HepG2 (cell line): ENCODE measurements around the gene GNA15. TPM values are rescaled to one million over a fixed set of nuclear protein-coding genes. Genes with fewer than 3 reads are reported as not detected.

Experiments
- ATAC-seq: fragments of 200-7000 bp; cut with Tn5 transposase; 3 replicates; pipeline ENCODE4 v1.9.1; 2020; ENCODE audit warnings: mild to moderate bottlenecking, moderate library complexity
- BruUV-seq: library from RNA; stranded (reverse); fragments of 400-500 nt; replicated peaks from 2 replicates; lab custom pipeline; 2021; lab: Mats Ljungman, UMichigan
- CTCF ChIA-PET: fragments of 300-600 bp; formaldehyde crosslinking; extraction: SDS; loops from one replicate; lab custom pipeline; 2021; ENCODE audit warnings: low total read pairs, inconsistent platforms, low intra/inter-chr PET ratio; lab: Yijun Ruan, JAX
- POLR2A ChIA-PET: fragments of 350-600 bp; sonication (Branson Sonifier 250); formaldehyde crosslinking; loops from one replicate; lab custom pipeline; 2020; ENCODE audit warnings: antibody characterized with exemption, inconsistent platforms; lab: Yijun Ruan, JAX
- DNase-seq: peaks from one replicate; pipeline ENCODE4 v3.0.0-alpha.2; 2015; ENCODE audit warnings: low spot score
- FAIRE-seq: peaks from 3 replicates; lab custom pipeline; 2011; peaks lifted over from hg19 to GRCh38; lab: Jason Lieb, UNC
- H2AFZ ChIP-seq: one replicate; pipeline ENCODE4 v1.6.1; 2011; ENCODE audit warnings: low read length, inconsistent platforms
- H3K27ac ChIP-seq: fragments of 300-600 bp; 3 replicates; pipeline ENCODE4 v1.8.0; 2011; ENCODE audit warnings: mixed run types, mild to moderate bottlenecking, mixed read lengths, low read length, inconsistent platforms; ENCODE audit not compliant: insufficient read depth; ENCODE audit errors: extremely low read length
- H3K27me3 ChIP-seq, 2 experiments: fragments of 200-600 bp in 1 of 2; 2 replicates in 1 of 2; 3 replicates in 1 of 2; pipeline versions ENCODE4 v1.6.0 to v1.8.0; 2011; ENCODE audit warnings: low read length in 2 of 2, mild to moderate bottlenecking in 2 of 2, moderate library complexity in 2 of 2, inconsistent platforms in 1 of 2; ENCODE audit not compliant: insufficient read depth in 2 of 2, control insufficient read depth in 1 of 2
- H3K36me3 ChIP-seq, 2 experiments: fragments of 200-600 bp in 1 of 2; replicated peaks in 1 of 2; 2 replicates in 1 of 2; 3 replicates in 1 of 2; pipeline versions ENCODE4 v1.5.1 to v1.8.0; 2011; ENCODE audit warnings: low read length in 2 of 2, inconsistent platforms in 1 of 2; ENCODE audit not compliant: insufficient read depth in 2 of 2, control insufficient read depth in 1 of 2
- H3K4me1 ChIP-seq: 2 replicates; pipeline ENCODE4 v1.5.1; 2012; ENCODE audit warnings: low read length, inconsistent platforms; ENCODE audit not compliant: insufficient read depth
- H3K4me2 ChIP-seq: 2 replicates; pipeline ENCODE4 v1.6.0; 2011; ENCODE audit warnings: low read depth, low read length, inconsistent platforms
- H3K4me3 ChIP-seq, 3 experiments: fragments of 200-600 bp in 1 of 3; sonication (generic), shearing (Covaris generic) in 1 of 3; replicated peaks in 1 of 3; 2 replicates each; pipeline ENCODE4 v1.5.1; 2011 to 2016; ENCODE audit warnings: low read length in 3 of 3, inconsistent platforms in 2 of 3, low read depth in 2 of 3, mild to moderate bottlenecking in 2 of 3, control low read depth in 1 of 3, mixed read lengths in 1 of 3; ENCODE audit not compliant: insufficient read depth in 1 of 3
- H3K79me2 ChIP-seq: one replicate; pipeline ENCODE4 v1.6.1; 2011; ENCODE audit warnings: low read length, inconsistent platforms; ENCODE audit not compliant: insufficient read depth
- H3K9ac ChIP-seq: 2 replicates; pipeline ENCODE4 v1.6.0; 2011; ENCODE audit warnings: mild to moderate bottlenecking, low read depth, low read length, inconsistent platforms; ENCODE audit not compliant: insufficient read depth
- H3K9me3 ChIP-seq: 2 replicates; pipeline ENCODE4 v1.5.1; 2012; ENCODE audit warnings: mild to moderate bottlenecking, low read length
- H4K20me1 ChIP-seq: 2 replicates; pipeline ENCODE4 v1.6.0; 2011; ENCODE audit warnings: inconsistent platforms, mild to moderate bottlenecking, low read length, moderate library complexity; ENCODE audit not compliant: insufficient read depth
- JUND ChIP-seq: sonication (generic); formaldehyde crosslinking; IDR thresholded peaks from 2 replicates; pipeline ENCODE4 v1.8.0; 2022; ENCODE audit warnings: mild to moderate bottlenecking, missing genetic modification reagents
- MLXIP ChIP-seq: sonication (generic); formaldehyde crosslinking; IDR thresholded peaks from 2 replicates; pipeline ENCODE4 v1.9.0; 2021; ENCODE audit warnings: missing genetic modification reagents, borderline replicate concordance
- NFIC ChIP-seq: IDR thresholded peaks from 2 replicates; pipeline ENCODE4 v1.6.1; 2012; ENCODE audit warnings: mild to moderate bottlenecking, low read length, inconsistent platforms
- NRL ChIP-seq: sonication (generic); formaldehyde crosslinking; IDR thresholded peaks from 2 replicates; pipeline ENCODE4 v1.5.0; 2020; ENCODE audit warnings: missing genetic modification reagents, mild to moderate bottlenecking, moderate library complexity, borderline replicate concordance
- SP4 ChIP-seq: sonication (generic); formaldehyde crosslinking; IDR thresholded peaks from 2 replicates; pipeline ENCODE4 v1.8.1; 2023; ENCODE audit warnings: mild to moderate bottlenecking, missing genetic modification reagents
- ZNF121 ChIP-seq: sonication (generic); formaldehyde crosslinking; IDR thresholded peaks from 2 replicates; pipeline ENCODE4 v1.5.0; 2020; ENCODE audit warnings: mild to moderate bottlenecking, missing genetic modification reagents
- ZNF354B ChIP-seq: sonication (generic); formaldehyde crosslinking; IDR thresholded peaks from 2 replicates; pipeline ENCODE4 v1.8.0; 2022; ENCODE audit warnings: mild to moderate bottlenecking, missing genetic modification reagents
- WGBS: methylation state at CpG from one replicate; pipeline ENCODE4 v1.1.6; 2017; ENCODE audit warnings: low lambda C conversion rate; 5-methylcytosine and 5-hydroxymethylcytosine counted together
- in situ Hi-C: cut with HindIII; loops from 2 replicates; pipeline ENCODE4 v1.10.0; 2017; ENCODE audit warnings: low pct_unique_long_range_greater_than_20kb; ENCODE audit not compliant: extremely low pct_ligation_motif_present
- intact Hi-C: fragments of 100-400 bp; cut with micrococcal nuclease; formaldehyde crosslinking; loops from one replicate; pipeline ENCODE4 v1.10.0; 2022; ENCODE audit not compliant: unreplicated experiment
- polyA plus RNA-seq, 8 experiments: library from polyadenylated mRNA; depleted of rRNA in 3 of 8; stranded (reverse) in 7 of 8; unstranded in 1 of 8; fragments of >200 nt; fragmentation: Illumina TruSeq in 4 of 8; extraction: Trizol in 4 of 8; gene quantifications; 2 replicates each; pipeline versions ENCODE4 v1.2.1 to v1.2.3, GENCODE V29; 2011 to 2016; ENCODE audit warnings: low read depth in 4 of 8, missing spikeins in 1 of 8, mixed read lengths in 1 of 8; ENCODE audit not compliant: insufficient read depth in 1 of 8
- total RNA-seq, 5 experiments: library from RNA; depleted of rRNA; stranded (reverse); fragments of >200 nt; fragmentation: Illumina TruSeq; extraction: Trizol; gene quantifications; 2 replicates each; pipeline ENCODE4 v1.2.3, GENCODE V29; 2016; ENCODE audit warnings: low read depth in 1 of 5
- TF ChIP-seq, protein P1 (sequence below), 2 experiments: fragments of 450-650 bp in 1 of 2; sonication (generic) in 1 of 2; formaldehyde crosslinking in 1 of 2; IDR thresholded peaks; 2 replicates each; pipeline versions ENCODE4 v1.6.1 to v1.8.0; 2016 to 2022; ENCODE audit warnings: antibody characterized with exemption in 1 of 2, mild to moderate bottlenecking in 1 of 2, missing genetic modification reagents in 1 of 2

The GNA15 gene
- total and polyA plus RNA-seq, 2 of the 13 experiments (the other 11 are each of a cell fraction or from before 2014, with no cell fraction given) = not detected

GRCh38 chr19:3194106-3195087 is 58.6 kb downstream of the GNA15 start:
- POLR2A ChIA-PET = no interaction called here
- TF ChIP-seq ZNF354B (CRISPR knock-in tag) (no peak), NRL (CRISPR knock-in tag) (no peak), SP4 (CRISPR knock-in tag) (no peak), NFIC (no peak), MLXIP (CRISPR knock-in tag) (no peak), JUND (no peak), ZNF121 (CRISPR knock-in tag) (peak; percentile 45; the same call in 1 of the 2 replicates)
- TF ChIP-seq, protein P1, sequence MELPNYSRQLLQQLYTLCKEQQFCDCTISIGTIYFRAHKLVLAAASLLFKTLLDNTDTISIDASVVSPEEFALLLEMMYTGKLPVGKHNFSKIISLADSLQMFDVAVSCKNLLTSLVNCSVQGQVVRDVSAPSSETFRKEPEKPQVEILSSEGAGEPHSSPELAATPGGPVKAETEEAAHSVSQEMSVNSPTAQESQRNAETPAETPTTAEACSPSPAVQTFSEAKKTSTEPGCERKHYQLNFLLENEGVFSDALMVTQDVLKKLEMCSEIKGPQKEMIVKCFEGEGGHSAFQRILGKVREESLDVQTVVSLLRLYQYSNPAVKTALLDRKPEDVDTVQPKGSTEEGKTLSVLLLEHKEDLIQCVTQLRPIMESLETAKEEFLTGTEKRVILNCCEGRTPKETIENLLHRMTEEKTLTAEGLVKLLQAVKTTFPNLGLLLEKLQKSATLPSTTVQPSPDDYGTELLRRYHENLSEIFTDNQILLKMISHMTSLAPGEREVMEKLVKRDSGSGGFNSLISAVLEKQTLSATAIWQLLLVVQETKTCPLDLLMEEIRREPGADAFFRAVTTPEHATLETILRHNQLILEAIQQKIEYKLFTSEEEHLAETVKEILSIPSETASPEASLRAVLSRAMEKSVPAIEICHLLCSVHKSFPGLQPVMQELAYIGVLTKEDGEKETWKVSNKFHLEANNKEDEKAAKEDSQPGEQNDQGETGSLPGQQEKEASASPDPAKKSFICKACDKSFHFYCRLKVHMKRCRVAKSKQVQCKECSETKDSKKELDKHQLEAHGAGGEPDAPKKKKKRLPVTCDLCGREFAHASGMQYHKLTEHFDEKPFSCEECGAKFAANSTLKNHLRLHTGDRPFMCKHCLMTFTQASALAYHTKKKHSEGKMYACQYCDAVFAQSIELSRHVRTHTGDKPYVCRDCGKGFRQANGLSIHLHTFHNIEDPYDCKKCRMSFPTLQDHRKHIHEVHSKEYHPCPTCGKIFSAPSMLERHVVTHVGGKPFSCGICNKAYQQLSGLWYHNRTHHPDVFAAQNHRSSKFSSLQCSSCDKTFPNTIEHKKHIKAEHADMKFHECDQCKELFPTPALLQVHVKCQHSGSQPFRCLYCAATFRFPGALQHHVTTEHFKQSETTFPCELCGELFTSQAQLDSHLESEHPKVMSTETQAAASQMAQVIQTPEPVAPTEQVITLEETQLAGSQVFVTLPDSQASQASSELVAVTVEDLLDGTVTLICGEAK (IDR thresholded peaks at IDR 0.05) = peak; percentile 71
- TF ChIP-seq, protein P1 (CRISPR knock-in tag; IDR thresholded peaks at IDR 0.05) = peak; percentile 98
- TSS peak; percentile 38 for BruUV-seq
- Histone ChIP-seq H3K4me1 (no peaks in the 10 kb centered on the region), H3K9ac (no peak overlapping the region), H3K9me3 (no peaks in the 10 kb centered on the region), H4K20me1 (no peaks in the 10 kb centered on the region), H3K4me2 (no peak overlapping the region), H3K36me3 (peaks cover 3 to 14% of the 10 kb centered on the region in 2 experiments; a peak in 2 of 5 replicates), H3K27ac (no peak overlapping the region), H3K4me3 (no peak overlapping the region), H3K27me3 (no peaks in the 10 kb centered on the region), H3K79me2 (peaks cover 12% of the 10 kb centered on the region), H2AFZ (no peak overlapping the region)
- no peak for DNase-seq
- intact Hi-C loops (no loop called here), in situ Hi-C loops (no loop called here)
- no peak for FAIRE-seq
- no peak for ATAC-seq
- CTCF ChIA-PET = no interaction called here
- 91% methylated on average over 17 of the region's 17 CpGs for WGBS
